Measurements from ENCODE around the gene TBCB. TPM values are rescaled to one million over a fixed set of nuclear protein-coding genes. Genes with fewer than 3 reads are reported as not detected.
"Not testable (repeated sequence)": the region's sequence is repeated elsewhere in the genome, so short reads cannot be mapped to it uniquely, and the experiment has no call there.

Gene TBCB
- total and polyA plus RNA-seq, 2 experiments from 2014 or later: 177 to 268 TPM

DNA sequence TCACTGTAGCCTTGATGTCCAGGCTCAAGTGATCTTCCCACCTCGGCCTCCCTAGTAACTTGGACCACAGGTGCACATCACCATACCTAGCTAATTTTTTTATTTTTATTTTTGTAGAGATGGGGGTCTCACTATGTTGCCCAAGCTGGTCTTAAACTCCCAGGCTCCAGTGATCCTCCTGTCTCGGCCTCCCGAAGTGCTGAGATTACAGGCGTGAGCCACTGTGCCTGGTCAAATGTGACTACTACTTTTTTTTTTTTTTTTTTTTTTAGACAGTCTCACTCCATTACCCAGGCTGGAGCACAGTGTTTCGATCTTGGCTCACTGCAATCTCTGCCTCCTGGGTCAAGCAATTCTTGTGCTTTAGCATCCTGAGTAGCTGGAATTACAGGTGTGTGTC is 57.6 kb downstream of the TBCB start:
- TF ChIP-seq, protein P1, sequence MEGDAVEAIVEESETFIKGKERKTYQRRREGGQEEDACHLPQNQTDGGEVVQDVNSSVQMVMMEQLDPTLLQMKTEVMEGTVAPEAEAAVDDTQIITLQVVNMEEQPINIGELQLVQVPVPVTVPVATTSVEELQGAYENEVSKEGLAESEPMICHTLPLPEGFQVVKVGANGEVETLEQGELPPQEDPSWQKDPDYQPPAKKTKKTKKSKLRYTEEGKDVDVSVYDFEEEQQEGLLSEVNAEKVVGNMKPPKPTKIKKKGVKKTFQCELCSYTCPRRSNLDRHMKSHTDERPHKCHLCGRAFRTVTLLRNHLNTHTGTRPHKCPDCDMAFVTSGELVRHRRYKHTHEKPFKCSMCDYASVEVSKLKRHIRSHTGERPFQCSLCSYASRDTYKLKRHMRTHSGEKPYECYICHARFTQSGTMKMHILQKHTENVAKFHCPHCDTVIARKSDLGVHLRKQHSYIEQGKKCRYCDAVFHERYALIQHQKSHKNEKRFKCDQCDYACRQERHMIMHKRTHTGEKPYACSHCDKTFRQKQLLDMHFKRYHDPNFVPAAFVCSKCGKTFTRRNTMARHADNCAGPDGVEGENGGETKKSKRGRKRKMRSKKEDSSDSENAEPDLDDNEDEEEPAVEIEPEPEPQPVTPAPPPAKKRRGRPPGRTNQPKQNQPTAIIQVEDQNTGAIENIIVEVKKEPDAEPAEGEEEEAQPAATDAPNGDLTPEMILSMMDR (IDR thresholded peaks at IDR 0.05; ENCODE audit: low read depth, low read length): no peak
- H3K9me3 ChIP-seq (ENCODE audit: low read depth): no peaks in the 10 kb centered on the region
- no peak overlapping the region for H3K27ac ChIP-seq
- no peak for DNase-seq (ENCODE audit: low read depth in 1 of 2, low spot score in 1 of 2)
- H3K36me3 ChIP-seq: no peaks in the 10 kb centered on the region
- H3K4me1 ChIP-seq (ENCODE audit: low read depth): no peaks in the 10 kb centered on the region
- no peak overlapping the region for H3K4me3 ChIP-seq
- H3K27me3 ChIP-seq: no peaks in the 10 kb centered on the region

DNA sequence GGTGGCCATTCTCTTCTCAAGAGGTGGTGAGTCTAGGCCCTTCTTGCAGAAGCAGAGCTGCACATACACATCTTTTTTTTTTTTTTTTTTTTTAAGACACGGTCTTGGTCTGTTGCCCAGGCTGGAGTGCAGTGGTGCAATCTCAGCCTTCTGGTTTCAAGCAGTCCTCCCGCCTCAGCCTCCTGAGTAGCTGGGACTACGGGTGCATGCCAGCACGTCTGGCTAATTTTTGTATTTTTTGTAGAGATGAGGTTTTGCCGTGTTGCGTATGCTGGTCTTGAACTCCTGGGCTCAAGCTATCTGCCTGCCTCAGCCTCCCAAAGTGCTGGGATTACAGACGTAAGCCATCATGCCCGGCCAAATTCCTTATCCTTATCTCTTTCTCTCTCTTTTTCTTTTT is 58.6 kb downstream of the TBCB start:
- not testable (repeated sequence) for H3K36me3 ChIP-seq; H3K9me3 ChIP-seq (ENCODE audit: low read depth); H3K27ac ChIP-seq

More for the DNA sequence above, 58.6 kb downstream of the TBCB start:
- not testable (repeated sequence) for H3K4me3 ChIP-seq; H3K27me3 ChIP-seq; H3K4me1 ChIP-seq (ENCODE audit: low read depth)
- DNase-seq (ENCODE audit: low read depth in 1 of 2, low spot score in 1 of 2): peak in 1 of 2 donors; percentile 30

Other genes starting within 250 kb of the TBCB start
- 126 and 134 TPM in 2 replicates for gene APLP1, start 246.9 kb upstream of the TBCB start, total RNA-seq
- 117 and 157 TPM in 2 replicates for gene APLP1, start 246.9 kb upstream of the TBCB start, polyA plus RNA-seq
- gene NFKBID, start 214.9 kb upstream of the TBCB start, total RNA-seq: 3.7 and 5.1 TPM in 2 replicates
- 6.4 and 8.5 TPM in 2 replicates for gene NFKBID, start 214.9 kb upstream of the TBCB start, polyA plus RNA-seq
- gene HCST, start 212.9 kb upstream of the TBCB start, total RNA-seq: 2.5 TPM in 1 of 2 replicates, not detected in the other
- gene HCST, start 212.9 kb upstream of the TBCB start, polyA plus RNA-seq: 2.1 and 2.4 TPM in 2 replicates
- 2.9 TPM in 1 of 2 replicates, not detected in the other for gene TYROBP, start 207.2 kb upstream of the TBCB start, total RNA-seq
- gene TYROBP, start 207.2 kb upstream of the TBCB start, polyA plus RNA-seq: 0.79 TPM in 1 of 2 replicates, not detected in the other
- 13.4 and 14.3 TPM in 2 replicates for gene LRFN3, start 179.1 kb upstream of the TBCB start, total RNA-seq
- 10.3 and 16.0 TPM in 2 replicates for gene LRFN3, start 179.1 kb upstream of the TBCB start, polyA plus RNA-seq
- gene SDHAF1, start 120.3 kb upstream of the TBCB start, total RNA-seq: 49.6 and 58.0 TPM in 2 replicates
- gene SDHAF1, start 120.3 kb upstream of the TBCB start, polyA plus RNA-seq: 31.9 and 36.2 TPM in 2 replicates
- 6.2 and 6.3 TPM in 2 replicates for gene SYNE4, start 106.7 kb upstream of the TBCB start, total RNA-seq
- gene SYNE4, start 106.7 kb upstream of the TBCB start, polyA plus RNA-seq: 8.7 and 11.4 TPM in 2 replicates
- gene ALKBH6, start 101.3 kb upstream of the TBCB start, total RNA-seq: 52.2 and 79.0 TPM in 2 replicates
- 39.6 and 66.9 TPM in 2 replicates for gene ALKBH6, start 101.3 kb upstream of the TBCB start, polyA plus RNA-seq
- 7.1 and 10.9 TPM in 2 replicates for gene CLIP3, start 82.6 kb upstream of the TBCB start, total RNA-seq
- 18.9 and 26.4 TPM in 2 replicates for gene CLIP3, start 82.6 kb upstream of the TBCB start, polyA plus RNA-seq
- gene THAP8, start 61.2 kb upstream of the TBCB start, total RNA-seq: 18.9 and 37.0 TPM in 2 replicates
- gene THAP8, start 61.2 kb upstream of the TBCB start, polyA plus RNA-seq: 24.8 and 32.5 TPM in 2 replicates
- gene WDR62, start 60.6 kb upstream of the TBCB start, total RNA-seq: 3.9 and 13.4 TPM in 2 replicates
- gene WDR62, start 60.6 kb upstream of the TBCB start, polyA plus RNA-seq: 2.1 and 9.1 TPM in 2 replicates
- gene OVOL3, start 4.3 kb upstream of the TBCB start, total RNA-seq: not detected in 2 replicates
- gene OVOL3, start 4.3 kb upstream of the TBCB start, polyA plus RNA-seq: 0.36 TPM in 1 of 2 replicates, not detected in the other
- gene POLR2I, start 593 bp upstream of the TBCB start, total RNA-seq: 64.5 and 130 TPM in 2 replicates
- 224 and 229 TPM in 2 replicates for gene POLR2I, start 593 bp upstream of the TBCB start, polyA plus RNA-seq
- gene CAPNS1, start 24.6 kb downstream of the TBCB start, total RNA-seq: 198 and 384 TPM in 2 replicates
- 294 and 413 TPM in 2 replicates for gene CAPNS1, start 24.6 kb downstream of the TBCB start, polyA plus RNA-seq
- 1.2 TPM in 1 of 2 replicates, not detected in the other for gene COX7A1, start 37.0 kb downstream of the TBCB start, total RNA-seq
- 1.4 and 6.5 TPM in 2 replicates for gene COX7A1, start 37.0 kb downstream of the TBCB start, polyA plus RNA-seq
- 1.2 and 2.5 TPM in 2 replicates for gene ZNF565, start 99.2 kb downstream of the TBCB start, total RNA-seq
- gene ZNF565, start 99.2 kb downstream of the TBCB start, polyA plus RNA-seq: 3.8 and 4.4 TPM in 2 replicates
- 57.4 and 83.4 TPM in 2 replicates for gene ZNF146, start 99.6 kb downstream of the TBCB start, total RNA-seq
- 39.8 and 57.0 TPM in 2 replicates for gene ZNF146, start 99.6 kb downstream of the TBCB start, polyA plus RNA-seq

Data from cardiac muscle cell (in vitro differentiated cells and primary cell).